Tibial artery (tissue), 4 donors: ENCODE measurements around the gene WHRN.

ENCODE experiments used
- DNase-seq, 2 donors: peaks; one replicate each; pipeline ENCODE4 v3.0.0-alpha.2; 2019
- H3K27ac ChIP-seq, 2 donors: fragments of 200-600 bp; sonication (generic) in 1 of 2; 1 replicate in 1 of 2; 2 replicates in 1 of 2; pipeline ENCODE4 v1.5.1; 2018 to 2019; ENCODE audit warnings: mild to moderate bottlenecking in 1 of 2
- H3K27me3 ChIP-seq, 2 donors: fragments of 200-600 bp; sonication (generic) in 1 of 2; one replicate each; pipeline versions ENCODE4 v1.5.1 to v1.6.0; 2016 to 2019
- H3K36me3 ChIP-seq, 3 donors: fragments of 200-600 bp; sonication (generic) in 2 of 3; one replicate each; pipeline ENCODE4 v1.5.1; 2016 to 2019; ENCODE audit warnings: mild to moderate bottlenecking in 2 of 3
- H3K4me1 ChIP-seq, 4 donors: fragments of 200-600 bp; sonication (generic) in 2 of 4; 1 replicate in 3 of 4; 2 replicates in 1 of 4; pipeline ENCODE4 v1.5.1; 2016 to 2019
- H3K4me3 ChIP-seq, 2 donors: fragments of 200-600 bp; sonication (generic) in 1 of 2; 1 replicate in 1 of 2; 2 replicates in 1 of 2; pipeline ENCODE4 v1.5.1; 2018 to 2019; ENCODE audit warnings: mild to moderate bottlenecking in 2 of 2
- H3K9me3 ChIP-seq, 3 donors: fragments of 200-600 bp; sonication (generic) in 1 of 3; one replicate each; pipeline ENCODE4 v1.5.1; 2016 to 2019
- CTCF ChIP-seq, 2 experiments: fragments of 200-600 bp in 1 of 2; fragments of 450-650 bp in 1 of 2; IDR thresholded peaks; one replicate each; pipeline ENCODE4 v1.5.1; 2017 to 2019; ENCODE audit warnings: antibody characterized with exemption in 2 of 2, mild to moderate bottlenecking in 1 of 2, moderate library complexity in 1 of 2
- intact Hi-C: fragments of 100-400 bp; cut with DNase I; formaldehyde crosslinking; loops from one replicate; pipeline ENCODE4 v1.15.0; 2023; ENCODE audit warnings: low total_unique reads

Gene WHRN

DNA sequence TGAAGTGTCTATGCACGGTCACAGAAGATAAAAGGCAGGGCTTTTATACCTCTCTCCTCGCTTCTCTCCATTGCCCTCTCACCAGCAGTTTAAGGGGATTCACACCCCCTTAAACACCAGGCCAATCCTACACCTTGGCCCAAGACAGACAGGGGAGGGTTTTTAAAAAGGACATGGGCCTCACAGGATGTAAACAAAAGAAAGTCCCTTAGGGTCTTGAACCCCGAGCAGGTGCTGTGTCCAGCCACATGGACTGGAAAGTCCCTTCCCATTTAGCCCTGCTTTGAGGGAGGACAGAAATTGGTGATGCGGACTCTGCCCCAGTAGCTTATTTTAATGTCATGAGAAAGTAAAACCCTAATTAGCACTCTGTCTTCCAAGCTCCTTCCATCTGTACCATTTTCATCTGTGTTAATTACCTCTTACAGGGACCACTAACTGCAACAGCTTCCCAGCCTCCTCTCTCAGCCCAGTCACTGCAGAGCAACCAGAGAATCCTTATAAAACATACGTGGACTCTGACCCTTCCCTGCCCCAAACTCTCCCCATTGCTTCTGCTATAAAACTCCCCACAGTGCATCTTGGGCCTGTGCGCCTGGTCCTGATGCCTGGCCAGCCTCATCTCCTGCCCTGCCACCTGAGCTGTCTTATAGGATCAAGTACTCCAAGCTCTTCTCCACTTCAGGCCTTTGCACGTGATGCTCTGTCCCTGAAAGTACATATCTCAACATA is 16.7 kb downstream of the WHRN start:
- no peak for TF ChIP-seq CTCF (IDR thresholded peaks at IDR 0.05)
- peaks cover 0 to 14% of the 10 kb centered on the region in 2 donors for H3K27me3 ChIP-seq
- intact Hi-C loops: no loop called here
- DNase-seq: peak in 1 of 2 donors; percentile 25
- no peaks in the 10 kb centered on the region for H3K9me3 ChIP-seq
- no peak overlapping the region for H3K27ac ChIP-seq
- H3K4me3 ChIP-seq: no peak overlapping the region
- no peaks in the 10 kb centered on the region for H3K4me1 ChIP-seq
- no peaks in the 10 kb centered on the region for H3K36me3 ChIP-seq

DNA sequence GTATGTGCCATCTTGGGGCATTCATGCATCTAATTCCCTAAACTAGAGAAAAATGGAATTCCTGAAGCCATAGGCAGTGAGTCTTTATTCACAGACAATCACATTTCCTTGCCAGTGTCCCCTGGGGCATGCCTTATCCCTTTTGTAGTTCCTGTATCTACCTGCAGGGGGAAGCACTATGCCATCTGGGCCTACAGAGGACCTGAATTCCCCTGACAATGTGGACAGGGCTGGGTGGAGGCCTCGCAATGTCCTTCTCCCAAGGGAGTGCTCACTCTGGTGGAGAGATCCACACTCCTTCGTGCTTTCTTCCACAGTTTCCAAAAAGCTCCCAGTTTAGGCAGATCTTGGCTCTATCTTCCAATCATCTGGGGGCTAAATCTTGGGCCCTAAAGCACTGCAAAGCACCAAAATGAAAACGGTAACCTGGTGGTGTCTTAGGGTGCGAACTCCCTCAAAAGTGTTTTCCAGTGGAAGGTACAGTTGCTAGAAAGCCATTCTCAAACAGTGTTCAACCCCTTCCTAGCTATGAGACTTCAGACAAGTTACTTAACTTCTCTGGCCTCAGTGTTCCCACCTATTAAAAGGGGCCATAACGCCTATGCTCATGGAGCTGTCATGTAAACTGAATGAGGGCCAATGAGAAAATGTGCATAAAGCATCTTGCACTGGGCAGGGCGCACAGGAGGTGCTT is 17.5 kb downstream of the WHRN start:
- TF ChIP-seq CTCF (IDR thresholded peaks at IDR 0.05): peak; percentile 56 to 66
- Histone ChIP-seq H3K27ac (no peak overlapping the region), H3K9me3 (no peaks in the 10 kb centered on the region), H3K27me3 (peaks cover 0 to 9% of the 10 kb centered on the region in 2 donors), H3K36me3 (no peaks in the 10 kb centered on the region), H3K4me1 (no peaks in the 10 kb centered on the region), H3K4me3 (no peak overlapping the region)
- intact Hi-C loops: no loop called here
- DNase-seq: no peak

GRCh38 chr9:114486205-114486963 is 18.9 kb downstream of the WHRN start:
- Histone ChIP-seq H3K4me1 (no peaks in the 10 kb centered on the region), H3K4me3 (no peak overlapping the region), H3K27me3 (peaks cover 0 to 13% of the 10 kb centered on the region in 2 donors), H3K36me3 (no peaks in the 10 kb centered on the region), H3K9me3 (no peaks in the 10 kb centered on the region), H3K27ac (no peak overlapping the region)
- no peak for TF ChIP-seq CTCF (IDR thresholded peaks at IDR 0.05)
- intact Hi-C loops: no loop called here
- peak in 1 of 2 donors; percentile 13 for DNase-seq

- H3K9me3 ChIP-seq: no peaks in the 10 kb centered on the region
- H3K4me1 ChIP-seq: no peaks in the 10 kb centered on the region
- H3K27me3 ChIP-seq: peaks cover 0 to 17% of the 10 kb centered on the region in 2 donors
- no peak for TF ChIP-seq CTCF (IDR thresholded peaks at IDR 0.05)
- no peaks in the 10 kb centered on the region for H3K36me3 ChIP-seq
- no peak overlapping the region for H3K4me3 ChIP-seq
- no peak overlapping the region for H3K27ac ChIP-seq
- intact Hi-C loops: no loop called here
- no peak for DNase-seq
Observed at GRCh38 chr9:114484854-114485443, 20.3 kb downstream of the WHRN start.

DNA sequence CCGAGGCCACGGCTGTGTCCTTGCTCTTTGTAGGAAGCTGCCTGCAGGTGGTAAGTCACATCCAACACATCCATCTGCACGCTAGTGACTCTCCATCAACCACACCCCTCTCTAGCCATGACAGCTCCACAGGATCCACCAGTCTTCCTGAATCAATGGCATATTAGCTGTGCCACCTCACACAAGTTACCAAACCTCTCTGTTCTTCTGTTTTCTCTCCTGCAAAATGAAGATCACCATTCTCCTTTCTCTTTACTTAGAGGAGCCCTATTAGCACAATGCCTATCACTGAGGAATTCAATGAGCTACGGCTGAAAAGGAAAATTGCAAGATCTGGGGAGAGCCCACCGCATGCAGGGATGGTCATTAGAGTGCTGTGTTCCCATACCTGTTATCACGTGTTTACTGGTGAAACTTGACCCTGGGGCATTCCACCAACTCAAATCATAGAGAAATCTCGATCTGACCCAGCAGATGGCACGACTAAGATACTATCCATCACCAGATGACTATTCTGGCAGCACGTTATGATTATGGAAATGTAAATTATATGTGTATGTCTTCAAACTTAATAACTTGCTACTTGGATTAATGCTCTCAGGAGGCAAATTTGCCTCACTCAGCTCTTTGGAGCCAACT is 20.9 kb downstream of the WHRN start:
- Histone ChIP-seq H3K9me3 (no peaks in the 10 kb centered on the region), H3K36me3 (no peaks in the 10 kb centered on the region), H3K27ac (no peak overlapping the region), H3K27me3 (peaks cover 0 to 17% of the 10 kb centered on the region in 2 donors), H3K4me1 (no peaks in the 10 kb centered on the region), H3K4me3 (no peak overlapping the region)
- no peak for TF ChIP-seq CTCF (IDR thresholded peaks at IDR 0.05)
- DNase-seq: no peak
- intact Hi-C loops: no loop called here
